HG03342 (cell line): ENCODE measurements around the gene TM9SF4.
"Not testable (repeated sequence)": the region's sequence is repeated elsewhere in the genome, so short reads cannot be mapped to it uniquely, and the experiment has no call there.

Experiments
- ATAC-seq: cut with Tn5 transposase; IDR thresholded peaks from one replicate; pipeline ENCODE4 v1.9.1; 2021; ENCODE audit warnings: mild to moderate bottlenecking, moderate library complexity; ENCODE audit not compliant: unreplicated experiment

The TM9SF4 gene

GRCh38 chr20:32089637-32090362 lies 19.7 kb upstream of the TM9SF4 start:
- no peak for ATAC-seq

GRCh38 chr20:32091888-32092346 lies 17.6 kb upstream of the TM9SF4 start:
- no peak for ATAC-seq

- ATAC-seq = no peak
These were observed 10.7 kb upstream of the TM9SF4 start for GRCh38 chr20:32098786-32099185.

GRCh38 chr20:32108814-32109391 lies 611 bp upstream of the TM9SF4 start:
- ATAC-seq = no peak

- ATAC-seq = no peak
These were observed 725 bp downstream of the TM9SF4 start for GRCh38 chr20:32110173-32110704.

- no peak for ATAC-seq
These were observed 1.2 kb downstream of the TM9SF4 start for GRCh38 chr20:32110727-32111126.

GRCh38 chr20:32111156-32111686 lies 1.7 kb downstream of the TM9SF4 start:
- ATAC-seq = no peak

- no peak for ATAC-seq
These were observed 2.2 kb downstream of the TM9SF4 start for GRCh38 chr20:32111753-32112152.

GRCh38 chr20:32112841-32113240 lies 3.3 kb downstream of the TM9SF4 start:
- no peak for ATAC-seq

GRCh38 chr20:32113591-32114260 lies 4.2 kb downstream of the TM9SF4 start:
- ATAC-seq = no peak

- ATAC-seq = no peak
These were observed 4.9 kb downstream of the TM9SF4 start for GRCh38 chr20:32114305-32114960.

- no peak for ATAC-seq
These were observed 5.8 kb downstream of the TM9SF4 start for GRCh38 chr20:32115211-32115767.

GRCh38 chr20:32116079-32116521 lies 6.6 kb downstream of the TM9SF4 start:
- ATAC-seq = no peak

- not testable (repeated sequence) for ATAC-seq
These were observed 7.3 kb downstream of the TM9SF4 start for GRCh38 chr20:32116796-32117195.

- not testable (repeated sequence) for ATAC-seq
These were observed 8.9 kb downstream of the TM9SF4 start for GRCh38 chr20:32118427-32118826.

- ATAC-seq = no peak
These were observed 10.2 kb downstream of the TM9SF4 start for GRCh38 chr20:32119734-32120133.

GRCh38 chr20:32121908-32122307 lies 12.4 kb downstream of the TM9SF4 start:
- not testable (repeated sequence) for ATAC-seq

GRCh38 chr20:32123088-32123487 lies 13.6 kb downstream of the TM9SF4 start:
- no peak for ATAC-seq

- no peak for ATAC-seq
These were observed 15.5 kb downstream of the TM9SF4 start for GRCh38 chr20:32124916-32125454.

- no peak for ATAC-seq
These were observed 16.0 kb downstream of the TM9SF4 start for GRCh38 chr20:32125506-32125905.
